Ureter (tissue), 1 donor: ENCODE data around the gene METTL26. TPM values are rescaled to one million over a fixed set of nuclear protein-coding genes. Genes with fewer than 3 reads are reported as not detected.

Experiments
- DNase-seq: peaks from one replicate; pipeline ENCODE4 v3.0.0-alpha.2; 2020; ENCODE audit warnings: low spot score
- total RNA-seq: library from RNA; stranded (reverse); gene quantifications from one replicate; pipeline ENCODE4 v1.2.4, GENCODE V29; 2023
- donor health status: DM: yes; HTN: yes; CAD: no.

Gene METTL26
- total RNA-seq, 1 donor from 2014 or later: 48.3 TPM

DNA sequence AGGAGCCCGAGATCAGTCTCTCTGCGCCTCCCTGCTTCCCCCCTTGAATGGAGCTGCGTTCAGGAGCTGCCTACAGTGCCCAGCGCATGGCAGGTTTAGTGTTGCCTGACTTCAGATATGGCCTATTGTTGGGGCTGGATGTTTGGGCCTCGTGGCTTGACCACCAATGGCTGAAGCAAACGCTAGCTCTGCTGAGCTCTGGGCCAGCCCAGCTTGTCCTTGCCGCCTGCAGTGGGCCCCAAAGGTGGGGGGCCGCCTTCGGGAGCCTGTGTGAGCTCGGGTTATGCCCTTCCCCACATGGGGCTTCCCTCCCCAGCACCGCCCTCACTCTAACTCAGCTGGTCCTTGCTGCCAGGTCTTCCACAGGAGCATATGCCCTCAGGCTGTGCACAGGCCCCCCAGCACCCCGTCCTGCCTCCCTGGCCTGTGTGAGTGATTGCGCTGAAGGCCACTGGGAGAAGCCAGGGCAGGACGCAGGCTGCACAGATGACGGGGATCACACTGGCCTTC lies 2.0 kb upstream of the METTL26 start:
- DNase-seq: no peak

DNA sequence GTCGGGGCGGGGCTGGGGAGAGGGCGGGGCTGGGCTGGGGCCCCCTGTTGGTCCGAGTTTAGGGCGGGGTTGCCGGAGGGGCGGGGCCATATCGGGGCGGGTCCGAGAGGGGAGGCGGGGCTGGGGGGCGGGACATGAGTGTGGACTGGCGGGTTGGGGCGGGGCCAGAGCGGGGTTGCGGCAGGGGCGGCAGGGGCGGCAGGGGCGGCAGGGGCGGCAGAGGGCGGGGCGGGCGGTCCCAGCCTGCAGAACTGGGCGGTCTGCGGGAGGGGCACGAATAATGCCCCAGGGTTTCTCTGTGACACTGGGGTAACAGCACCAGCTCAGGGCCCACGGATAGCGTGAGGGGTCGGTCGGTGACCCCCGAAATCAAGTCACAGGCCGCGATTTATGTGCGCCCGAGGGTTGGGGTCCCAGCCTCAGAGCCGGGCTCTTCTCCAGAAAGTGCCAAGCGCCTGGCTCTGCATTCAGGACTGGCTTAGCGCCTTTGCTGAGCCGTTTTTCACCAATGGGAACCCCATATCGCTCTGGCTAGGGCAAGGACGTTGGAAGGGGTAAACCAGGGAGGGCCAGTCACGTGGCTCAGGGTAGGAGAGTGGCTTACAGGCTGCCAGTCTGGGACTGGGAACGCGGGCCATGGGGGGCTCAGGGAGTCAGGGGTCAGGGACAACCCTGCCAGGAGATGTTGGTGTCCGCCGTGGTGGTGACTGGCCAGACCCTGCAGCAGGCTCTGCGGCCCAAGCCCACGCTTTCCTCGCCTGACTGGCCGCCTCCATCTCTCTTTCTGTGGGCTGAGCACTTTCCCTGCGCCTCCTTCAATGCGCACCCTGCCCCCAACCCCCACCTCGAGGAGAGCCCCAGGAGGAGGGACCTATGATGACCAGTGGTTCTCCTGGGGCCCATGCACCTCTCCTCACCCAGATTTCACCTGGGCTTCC lies 1.2 kb upstream of the METTL26 start:
- peak; percentile 94 for DNase-seq

DNA sequence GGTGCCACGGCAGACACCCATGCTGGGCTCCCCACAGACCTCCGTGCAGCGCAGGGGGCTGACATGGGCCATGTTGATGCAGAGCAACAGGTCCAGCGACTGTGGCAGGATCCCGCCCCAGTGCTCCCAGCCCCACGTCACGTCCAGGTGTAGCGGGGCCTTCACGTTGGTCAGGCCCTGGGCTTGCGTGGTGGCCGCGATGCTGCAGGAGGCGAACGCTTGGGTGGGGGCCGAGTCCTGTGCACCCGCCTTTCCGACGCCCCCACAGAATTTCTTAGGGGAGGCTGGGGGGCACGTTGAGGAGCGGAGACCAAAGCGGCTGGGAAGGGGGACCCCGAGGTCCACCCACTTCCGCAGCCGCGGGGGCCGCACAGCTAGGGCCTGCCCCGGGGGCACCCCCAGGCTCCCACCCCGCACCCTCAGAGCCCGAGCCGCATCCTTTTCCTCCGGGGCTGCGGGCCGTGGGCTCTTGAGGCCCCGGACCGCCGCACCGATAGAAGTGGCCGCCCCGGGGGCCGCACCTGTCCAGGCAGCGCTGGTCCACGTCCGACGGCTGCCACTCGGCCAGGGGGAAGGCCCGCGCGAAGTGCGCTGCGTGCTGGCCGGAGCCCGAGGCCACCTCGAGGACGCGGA lies 416 bp downstream of the METTL26 start:
- no peak for DNase-seq

DNA sequence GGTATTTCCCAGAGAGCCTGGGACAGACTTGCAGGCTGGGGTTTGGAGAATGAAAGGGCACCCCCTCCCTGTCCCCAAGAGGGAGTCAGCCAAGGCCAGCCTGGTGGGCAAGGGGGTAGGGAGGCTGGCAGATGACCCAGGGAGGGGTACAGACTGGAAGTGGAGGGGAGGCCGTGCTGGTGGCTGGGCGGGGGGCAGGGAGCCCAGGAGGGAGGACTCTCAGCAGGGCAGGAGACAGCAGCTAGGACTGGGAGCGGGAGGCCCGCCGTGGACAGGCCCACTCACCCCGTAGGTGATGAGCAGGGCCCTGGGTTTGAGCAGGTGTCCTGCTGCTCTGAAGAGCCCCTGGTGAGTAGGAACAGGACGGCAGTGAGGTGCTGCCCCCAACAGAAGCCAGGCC lies 1.1 kb downstream of the METTL26 start:
- no peak for DNase-seq

DNA sequence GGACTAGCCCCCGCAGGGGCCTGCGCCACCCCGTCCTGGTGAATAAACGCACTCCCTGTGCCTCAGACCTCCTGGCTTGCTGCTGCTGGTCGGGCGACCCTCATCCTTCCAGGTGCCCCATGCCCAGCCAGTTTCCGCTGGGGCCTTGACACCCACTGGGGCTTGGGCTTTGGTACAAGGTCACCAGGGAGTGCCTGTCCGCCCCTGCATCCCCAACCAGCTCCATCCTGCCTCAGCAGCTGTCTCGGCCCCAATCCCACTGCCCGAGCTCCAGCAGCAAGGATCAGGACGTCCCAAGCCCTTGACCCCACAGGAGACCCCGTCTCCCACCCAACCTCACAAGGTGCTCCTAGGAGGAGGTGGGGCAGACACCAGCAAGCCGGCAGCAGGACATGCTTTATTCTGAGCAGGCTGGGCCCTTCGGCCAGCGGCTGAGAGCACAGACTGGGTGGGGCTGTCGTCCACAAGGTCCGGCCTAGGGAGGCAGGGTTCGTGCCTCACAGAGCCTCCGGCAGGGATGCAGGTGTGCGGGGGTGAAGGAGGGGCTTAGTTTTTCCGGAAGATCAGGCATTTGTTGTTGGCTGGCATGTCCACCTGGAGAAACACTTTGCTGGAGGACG lies 1.9 kb downstream of the METTL26 start:
- no peak for DNase-seq

DNA sequence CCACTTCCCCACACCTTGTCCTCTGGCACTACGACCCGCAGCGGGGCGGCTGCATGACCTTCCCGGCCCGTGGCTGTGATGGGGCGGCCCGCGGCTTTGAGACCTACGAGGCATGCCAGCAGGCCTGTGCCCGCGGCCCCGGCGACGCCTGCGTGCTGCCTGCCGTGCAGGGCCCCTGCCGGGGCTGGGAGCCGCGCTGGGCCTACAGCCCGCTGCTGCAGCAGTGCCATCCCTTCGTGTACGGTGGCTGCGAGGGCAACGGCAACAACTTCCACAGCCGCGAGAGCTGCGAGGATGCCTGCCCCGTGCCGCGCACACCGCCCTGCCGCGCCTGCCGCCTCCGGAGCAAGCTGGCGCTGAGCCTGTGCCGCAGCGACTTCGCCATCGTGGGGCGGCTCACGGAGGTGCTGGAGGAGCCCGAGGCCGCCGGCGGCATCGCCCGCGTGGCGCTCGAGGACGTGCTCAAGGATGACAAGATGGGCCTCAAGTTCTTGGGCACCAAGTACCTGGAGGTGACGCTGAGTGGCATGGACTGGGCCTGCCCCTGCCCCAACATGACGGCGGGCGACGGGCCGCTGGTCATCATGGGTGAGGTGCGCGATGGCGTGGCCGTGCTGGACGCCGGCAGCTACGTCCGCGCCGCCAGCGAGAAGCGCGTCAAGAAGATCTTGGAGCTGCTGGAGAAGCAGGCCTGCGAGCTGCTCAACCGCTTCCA lies 2.6 kb downstream of the METTL26 start:
- DNase-seq: no peak

DNA sequence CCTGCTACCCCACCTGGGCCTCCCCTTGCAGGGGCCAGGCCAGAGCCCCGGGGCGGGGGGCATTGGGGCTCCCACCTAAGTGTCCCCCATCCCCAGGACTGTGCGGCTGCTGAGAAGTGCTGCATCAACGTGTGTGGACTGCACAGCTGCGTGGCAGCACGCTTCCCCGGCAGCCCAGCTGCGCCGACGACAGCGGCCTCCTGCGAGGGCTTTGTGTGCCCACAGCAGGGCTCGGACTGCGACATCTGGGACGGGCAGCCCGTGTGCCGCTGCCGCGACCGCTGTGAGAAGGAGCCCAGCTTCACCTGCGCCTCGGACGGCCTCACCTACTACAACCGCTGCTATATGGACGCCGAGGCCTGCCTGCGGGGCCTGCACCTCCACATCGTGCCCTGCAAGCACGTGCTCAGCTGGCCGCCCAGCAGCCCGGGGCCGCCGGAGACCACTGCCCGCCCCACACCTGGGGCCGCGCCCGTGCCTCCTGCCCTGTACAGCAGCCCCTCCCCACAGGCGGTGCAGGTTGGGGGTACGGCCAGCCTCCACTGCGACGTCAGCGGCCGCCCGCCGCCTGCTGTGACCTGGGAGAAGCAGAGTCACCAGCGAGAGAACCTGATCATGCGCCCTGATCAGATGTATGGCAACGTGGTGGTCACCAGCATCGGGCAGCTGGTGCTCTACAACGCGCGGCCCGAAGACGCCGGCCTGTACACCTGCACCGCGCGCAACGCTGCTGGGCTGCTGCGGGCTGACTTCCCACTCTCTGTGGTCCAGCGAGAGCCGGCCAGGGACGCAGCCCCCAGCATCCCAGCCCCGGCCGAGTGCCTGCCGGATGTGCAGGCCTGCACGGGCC lies 3.4 kb downstream of the METTL26 start:
- DNase-seq: no peak

DNA sequence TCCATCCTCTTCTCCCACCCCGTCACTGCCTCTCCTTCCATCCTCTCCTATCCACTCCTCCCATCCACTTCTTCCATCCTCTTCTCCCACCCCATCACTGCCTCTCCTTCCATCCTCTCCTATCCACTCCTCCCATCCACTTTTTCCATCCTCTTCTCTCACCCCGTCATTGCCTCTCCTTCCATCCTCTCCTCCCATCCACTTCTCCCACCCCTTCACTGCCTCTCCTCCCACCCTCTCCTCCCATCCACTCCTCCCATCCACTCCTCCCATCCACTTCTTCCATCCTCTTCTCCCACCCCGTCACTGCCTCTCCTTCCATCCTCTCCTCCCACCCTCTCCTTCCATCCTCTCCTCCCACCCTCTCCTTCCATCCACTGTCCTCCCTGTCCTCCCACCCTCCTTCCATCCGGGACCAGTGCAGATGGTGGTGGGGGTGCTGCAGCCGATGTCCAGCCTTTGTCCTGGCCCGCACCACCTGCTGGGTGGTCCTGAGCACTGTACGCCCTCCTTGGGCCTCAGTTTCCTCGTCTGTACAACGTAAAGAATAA lies 4.2 kb downstream of the METTL26 start:
- no peak for DNase-seq

DNA sequence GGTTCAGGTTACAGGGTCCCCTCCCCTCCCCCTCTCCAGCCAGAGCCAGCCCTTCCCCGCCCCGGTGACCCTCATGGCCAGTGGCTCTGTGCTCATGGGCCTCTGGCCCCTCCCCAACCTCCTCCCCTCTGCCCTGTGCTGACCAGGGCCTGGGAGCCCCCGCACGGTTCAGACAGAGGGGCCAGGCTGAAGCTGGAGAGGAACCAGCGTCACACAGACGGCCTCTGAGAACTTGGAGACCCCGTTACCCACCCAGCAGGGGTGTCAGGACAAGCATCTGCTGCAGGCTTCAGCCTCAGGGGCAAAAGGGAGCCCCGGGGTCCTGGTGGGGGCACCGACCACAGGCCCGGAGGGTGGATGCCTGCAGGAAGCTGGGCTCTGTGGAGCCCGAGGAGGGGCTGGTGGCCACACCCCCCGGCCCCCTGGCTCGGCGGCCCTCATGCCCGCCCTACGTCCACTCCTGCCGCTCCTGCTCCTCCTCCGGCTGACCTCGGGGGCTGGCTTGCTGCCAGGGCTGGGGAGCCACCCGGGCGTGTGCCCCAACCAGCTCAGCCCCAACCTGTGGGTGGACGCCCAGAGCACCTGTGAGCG lies 5.2 kb downstream of the METTL26 start, which contains the start of gene WFIKKN1:
TSS of gene WFIKKN1 (plus strand) at position 171 of the 591 bp plus-strand sequence. CDS start at position 440, 269 bp downstream.
- peak; percentile 46 for DNase-seq

DNA sequence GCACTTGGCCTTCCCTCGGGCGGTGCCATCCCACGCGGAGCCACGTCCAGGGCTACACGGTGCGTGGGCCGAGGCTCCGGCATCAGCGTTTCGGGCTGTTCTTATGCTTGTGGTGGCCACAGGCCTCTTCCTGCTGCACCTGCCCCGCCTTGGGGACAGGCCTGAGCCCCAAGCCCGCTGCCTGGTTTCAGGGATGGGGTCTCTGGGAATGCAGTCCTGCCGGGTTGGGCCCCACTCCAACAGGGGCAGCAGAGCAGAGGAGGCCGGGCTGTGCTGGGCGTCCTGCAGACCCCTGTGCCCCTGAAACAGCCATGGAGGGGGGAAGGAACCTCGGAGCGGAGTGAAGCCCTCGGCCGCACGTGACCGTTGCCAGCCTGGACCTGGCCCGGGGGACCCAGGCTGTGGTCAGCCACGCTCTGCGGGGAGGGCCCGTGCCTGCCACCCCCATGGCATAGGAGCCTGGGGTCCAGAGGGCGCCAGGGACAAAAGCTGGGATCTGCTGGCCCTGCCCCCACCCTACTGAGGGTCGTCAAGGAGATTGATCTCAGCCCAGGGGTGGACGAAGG lies 5.8 kb downstream of the METTL26 start:
- DNase-seq: no peak

DNA sequence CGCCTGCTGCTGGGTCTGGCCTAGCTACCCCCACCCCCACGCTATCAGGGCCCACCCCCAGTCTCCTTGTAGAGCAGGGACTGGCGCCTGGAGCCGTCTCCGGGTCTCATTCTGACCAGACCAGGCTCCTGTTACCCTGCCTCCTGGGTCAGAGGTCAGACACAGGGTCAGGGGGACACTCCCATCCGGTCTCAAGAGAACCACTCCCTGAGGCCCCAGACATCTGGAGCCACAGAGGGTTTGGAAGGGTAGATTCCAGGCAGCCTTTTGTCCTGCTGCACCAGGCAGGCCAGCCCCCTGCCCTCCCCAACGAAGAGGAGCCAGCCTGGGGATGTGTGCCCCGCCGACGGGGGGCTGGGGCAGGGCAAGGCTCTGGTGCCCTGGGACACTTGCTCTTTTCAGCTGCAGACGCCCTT lies 6.3 kb downstream of the METTL26 start:
- no peak for DNase-seq

DNA sequence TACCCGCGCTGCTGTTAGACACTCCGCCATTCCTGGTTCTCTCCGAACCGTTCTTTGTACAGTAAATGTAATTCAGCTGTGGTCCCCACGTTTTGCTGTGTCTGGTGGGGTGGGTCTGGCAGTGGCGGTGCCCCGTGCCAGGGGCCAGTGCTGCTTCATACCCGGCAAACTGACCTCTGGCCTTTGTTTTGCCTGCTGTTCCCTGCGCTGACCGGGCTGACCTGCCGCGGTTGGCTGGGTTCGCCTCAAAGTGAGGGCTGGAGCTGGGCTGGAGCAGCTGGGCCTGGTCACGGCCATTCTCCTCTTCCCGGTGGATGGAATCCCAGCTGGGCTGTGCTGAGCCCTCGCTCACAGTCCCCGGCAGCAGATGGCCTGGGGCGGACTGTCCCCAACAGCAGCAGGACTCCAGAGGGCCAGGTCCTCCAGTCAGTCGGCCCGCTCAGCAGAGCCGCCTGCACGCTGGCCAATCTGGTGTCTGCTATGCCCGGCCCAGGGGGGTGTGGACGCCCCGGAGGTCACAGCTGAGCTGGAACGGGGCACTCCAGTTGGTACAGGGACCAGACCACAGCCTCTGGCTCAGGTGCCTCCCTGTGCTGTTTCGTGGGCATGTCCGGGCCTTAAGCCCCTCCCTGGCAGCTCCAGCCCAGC lies 6.8 kb downstream of the METTL26 start:
- DNase-seq: no peak

DNA sequence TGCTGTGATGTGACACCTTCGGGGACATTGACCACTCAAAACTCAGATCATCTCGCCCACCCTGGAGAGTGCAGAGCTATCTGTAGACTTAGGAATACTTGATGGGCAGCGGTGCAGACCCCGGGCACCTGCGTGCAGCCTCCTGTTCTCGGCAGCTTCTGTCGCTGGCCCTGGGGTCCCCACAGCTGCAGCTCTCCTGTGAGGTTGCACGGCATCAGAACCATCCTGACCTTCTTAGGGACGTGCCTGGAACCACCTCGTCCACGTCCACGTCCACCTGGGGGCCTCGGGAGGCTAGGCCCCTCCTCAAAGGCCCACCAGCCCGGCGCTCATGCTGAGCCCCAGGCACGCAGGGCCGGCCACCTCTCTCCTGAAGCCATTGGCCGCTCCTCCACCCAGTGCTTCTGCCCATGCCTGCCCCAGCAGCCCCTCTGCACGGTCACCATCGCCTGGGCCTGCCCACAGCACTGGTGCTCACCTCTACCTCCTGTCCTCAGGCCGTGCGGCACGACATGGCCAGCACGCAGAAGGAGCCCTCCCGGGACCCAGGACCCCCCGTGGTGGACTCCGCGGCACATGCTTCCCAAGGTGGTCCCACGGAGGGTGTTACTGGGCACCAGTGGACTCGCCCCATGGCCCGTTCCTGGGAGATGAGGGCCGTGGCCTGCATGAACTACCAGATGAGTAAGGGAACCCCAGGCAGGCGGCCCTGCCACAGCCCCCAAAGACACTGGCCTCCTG lies 7.6 kb downstream of the METTL26 start:
- DNase-seq: no peak

DNA sequence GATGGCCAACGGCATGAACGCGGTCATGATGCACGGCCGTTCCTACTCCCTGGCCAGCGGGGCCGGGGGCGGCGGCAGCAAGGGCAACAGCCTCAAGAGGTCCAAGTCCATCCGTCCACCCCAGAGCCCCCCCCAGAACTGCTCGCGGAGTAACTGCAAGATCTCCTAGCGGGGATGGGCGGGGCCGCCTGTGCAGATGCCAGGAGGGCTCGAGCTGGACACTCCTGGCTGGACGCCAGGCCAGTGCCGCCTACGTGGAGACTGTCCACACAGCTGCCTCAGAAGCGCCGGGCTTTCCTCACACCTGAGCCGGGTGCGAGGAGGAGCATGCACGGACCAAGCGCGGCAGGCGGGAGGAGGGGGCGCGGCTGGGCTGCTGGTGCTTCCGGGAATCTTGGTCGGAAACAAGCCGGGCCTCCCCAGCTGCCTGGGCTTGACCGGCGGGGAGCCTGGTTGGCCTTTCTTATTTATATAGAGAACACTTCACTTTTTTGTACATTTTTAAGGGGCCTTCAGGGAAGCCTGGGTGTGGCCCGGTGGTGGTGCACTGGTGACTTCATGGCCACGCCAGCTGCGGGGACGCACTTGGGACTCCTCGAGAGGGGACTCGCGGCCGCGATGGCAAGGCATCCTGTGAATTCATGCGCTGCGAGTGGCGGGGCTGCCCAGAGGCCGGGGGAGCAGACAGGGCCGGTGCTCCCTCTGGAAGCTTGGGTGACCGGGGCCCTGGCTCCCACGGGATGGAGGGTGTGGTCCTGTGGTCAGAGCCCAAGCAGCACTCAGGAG lies 8.5 kb downstream of the METTL26 start:
- no peak for DNase-seq

DNA sequence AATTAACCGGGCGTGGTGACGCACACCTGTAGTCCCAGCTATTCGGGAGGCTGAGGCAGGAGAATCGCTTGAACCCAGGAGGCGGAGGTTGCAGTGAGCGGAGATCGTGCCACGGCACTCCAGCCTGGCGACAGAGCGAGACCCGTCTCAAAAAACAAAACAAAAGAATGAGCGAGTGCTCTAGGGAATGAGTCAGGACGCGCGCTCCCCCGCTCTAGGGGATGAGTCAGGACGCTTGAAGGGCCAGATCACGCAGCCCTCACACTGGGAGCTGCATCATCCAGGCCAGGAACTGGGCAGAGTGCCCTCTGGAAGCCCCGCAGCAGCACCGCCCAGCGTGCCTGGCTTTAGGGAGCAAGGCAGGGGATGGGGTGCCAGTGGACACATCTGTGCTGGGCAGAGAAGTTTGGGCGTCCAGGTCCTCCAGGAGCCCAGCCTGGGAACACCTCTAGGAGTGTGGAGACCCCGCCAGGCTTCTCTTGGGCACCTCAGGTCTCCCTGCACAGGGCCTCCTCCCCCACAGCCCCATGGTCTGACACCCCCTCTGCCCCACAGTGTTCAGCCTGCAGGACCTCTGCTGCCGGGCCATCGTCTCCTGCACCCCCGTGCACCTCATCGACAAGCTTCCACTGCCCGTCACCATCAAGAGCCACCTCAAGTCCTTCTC lies 9.2 kb downstream of the METTL26 start:
- DNase-seq: no peak

DNA sequence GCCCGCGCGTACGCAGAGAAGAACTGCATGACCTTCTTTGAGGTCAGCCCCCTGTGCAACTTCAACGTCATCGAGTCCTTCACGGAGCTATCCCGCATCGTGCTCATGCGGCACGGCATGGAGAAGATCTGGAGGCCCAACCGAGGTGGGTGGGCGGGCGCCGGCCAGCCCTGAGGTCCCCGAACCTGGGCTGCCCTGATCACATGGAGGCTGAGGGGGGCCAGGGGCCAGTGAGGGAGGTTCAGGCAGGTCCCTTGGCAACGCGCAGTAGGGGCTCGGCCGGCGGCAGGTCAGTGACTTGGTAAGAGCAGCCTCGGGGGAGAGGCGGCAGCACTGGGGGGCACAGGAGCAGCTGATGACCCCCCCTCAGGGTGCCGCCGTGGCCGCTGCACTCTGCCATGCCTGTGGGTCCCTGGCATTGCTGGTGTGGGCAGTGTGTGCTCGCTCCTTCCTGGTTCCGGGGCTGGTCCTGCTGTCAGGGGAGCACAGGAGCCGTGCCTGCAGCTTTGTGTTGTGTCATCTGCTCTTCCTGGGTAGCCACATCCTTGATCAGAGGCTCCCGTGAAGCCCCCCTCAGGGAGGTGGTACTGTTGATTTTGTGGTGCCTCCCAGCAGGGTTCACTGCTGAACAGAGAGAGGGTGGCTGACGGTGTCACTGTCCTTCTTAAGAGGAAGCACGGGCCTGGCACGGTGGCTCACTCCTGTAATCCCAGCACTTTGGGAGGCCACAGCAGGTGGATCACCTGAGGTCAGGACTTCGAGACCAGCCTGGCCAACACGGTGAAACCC lies 9.9 kb downstream of the METTL26 start:
- DNase-seq: no peak
